Psoas muscle (tissue), 8 donors: ENCODE data around the gene PRR29. TPM values are rescaled to one million over a fixed set of nuclear protein-coding genes. Genes with fewer than 3 reads are reported as not detected.

ENCODE experiments used
- ATAC-seq, 4 donors: fragments of 200-7000 bp; cut with Tn5 transposase; one replicate each; pipeline ENCODE4 v1.9.1; 2020; ENCODE audit warnings: moderate library complexity in 3 of 4, mild to moderate bottlenecking in 2 of 4
- DNase-seq, 2 donors: peaks; one replicate each; pipeline ENCODE4 v3.0.0-alpha.2; 2020
- H3K27ac ChIP-seq: fragments of 200-600 bp; one replicate; pipeline ENCODE4 v1.8.0; 2022
- H3K27me3 ChIP-seq, 3 donors: fragments of 200-600 bp in 1 of 3; one replicate each; pipeline versions ENCODE4 v1.6.1 to v1.8.0; 2013 to 2022; ENCODE audit warnings: low read length in 2 of 3, mild to moderate bottlenecking in 2 of 3, moderate library complexity in 1 of 3; ENCODE audit not compliant: insufficient read depth in 3 of 3
- H3K36me3 ChIP-seq, 2 donors: fragments of 200-600 bp in 1 of 2; one replicate each; pipeline versions ENCODE4 v1.6.1 to v1.8.0; 2013 to 2022; ENCODE audit warnings: low read depth in 1 of 2, mild to moderate bottlenecking in 1 of 2, moderate library complexity in 1 of 2; ENCODE audit not compliant: insufficient read depth in 1 of 2
- H3K4me1 ChIP-seq: fragments of 200-600 bp; one replicate; pipeline ENCODE4 v1.8.0; 2022
- H3K4me3 ChIP-seq: fragments of 200-600 bp; one replicate; pipeline ENCODE4 v1.8.0; 2022; ENCODE audit warnings: mild to moderate bottlenecking
- H3K9me3 ChIP-seq: fragments of 200-600 bp; one replicate; pipeline ENCODE4 v1.8.0; 2022
- WGBS, 3 donors: extraction: QIAGEN DNeasy Blood & Tissue Kit; methylation state at CpG; one replicate each; pipeline versions ENCODE4 v1.1.6 to v1.1.7; 2013; 5-methylcytosine and 5-hydroxymethylcytosine counted together
- intact Hi-C, 2 donors: fragments of 100-400 bp; cut with DNase I; formaldehyde crosslinking; loops; one replicate each; pipeline versions ENCODE4 v1.11.0 to v1.14.2; 2022
- polyA plus RNA-seq, 3 donors: library from polyadenylated mRNA; stranded (reverse); fragments of 200-250 nt; gene quantifications; one replicate each; pipeline ENCODE4 v1.2.3, GENCODE V29; 2013
- total RNA-seq, 4 donors: library from RNA; stranded (reverse); fragmentation: NEBNext Ultra II Directional in 2 of 4; extraction: Animal tissue kit (Norgen Biotek cat#: 25700) in 2 of 4; gene quantifications; one replicate each; pipeline versions ENCODE4 v1.2.1 to v1.2.4, GENCODE V29; 2021 to 2023
- TF ChIP-seq, protein P1 (sequence below): fragments of 200-600 bp; IDR thresholded peaks from one replicate; pipeline ENCODE4 v1.8.0; 2022; ENCODE audit warnings: antibody characterized with exemption
- donor health status: healthy with polysubstance abuse.
- donor health status: DM: no; HTN: no; CAD: no; lungs with moderate emphysema.
- donor health status: Bipolar disorder and iron deficiency.
- donor health status: healthy.
- donor health status: DM: yes; HTN: yes; CAD: no.
- donor health status: DM: no; HTN: no; CAD: no.
- donor health status: DM: no; HTN: no; CAD: no.
- donor health status: DM: yes; HTN: yes; CAD: no.

The PRR29 gene
- total and polyA plus RNA-seq, 7 donors, result 0.09 to 0.47 (median 0.16) TPM; not detected in 1

DNA sequence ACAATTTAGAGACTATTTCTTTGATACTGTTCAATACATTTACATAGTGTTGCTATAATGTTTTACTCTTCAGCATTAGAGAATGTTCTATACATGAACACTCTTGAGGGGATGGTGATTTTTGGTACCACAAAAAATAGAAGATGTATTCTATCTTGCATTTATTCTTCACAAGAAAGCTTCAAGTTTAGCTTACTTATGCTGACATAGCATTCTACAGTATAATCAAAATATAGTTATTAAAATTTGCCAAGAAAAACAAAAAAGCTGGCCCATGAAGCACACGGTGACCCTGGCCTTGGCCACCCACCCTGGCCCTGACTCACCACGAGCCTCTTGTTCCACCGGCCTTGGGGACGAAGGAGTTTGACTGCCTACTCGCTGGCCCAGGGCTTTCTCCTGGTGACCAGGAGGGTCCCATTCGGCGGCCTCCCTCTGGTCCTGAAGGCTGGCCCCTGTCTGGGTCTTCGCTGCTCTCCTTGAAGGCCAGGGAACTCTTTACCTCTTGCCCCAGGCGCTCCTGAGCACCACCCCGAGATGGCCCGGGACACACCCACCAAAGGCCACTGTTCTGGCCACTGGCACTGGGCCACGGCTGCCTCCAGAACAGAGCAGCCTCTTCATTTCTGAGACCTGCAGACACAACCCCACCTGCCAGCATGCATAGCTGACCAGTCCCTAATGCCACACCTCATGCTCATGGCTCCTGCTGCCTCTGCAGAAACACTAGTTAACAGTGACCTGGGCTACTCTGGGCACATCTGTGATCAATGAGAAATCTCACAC is 44.7 kb downstream of the PRR29 start:
- Histone ChIP-seq H3K36me3 (peaks cover 0 to 63% of the 10 kb centered on the region in 2 donors), H3K27ac (no peak overlapping the region), H3K9me3 (no peaks in the 10 kb centered on the region), H3K4me1 (no peaks in the 10 kb centered on the region), H3K27me3 (no peaks in the 10 kb centered on the region), H3K4me3 (no peak overlapping the region)
- intact Hi-C loops, result loop anchor here in 1 of 2 donors (5.0 kb wide), 1 partner anchor 84 kb away; no protein-coding TSS in a partner anchor
- no peak for ATAC-seq
- 85 to 87% (median 85%) methylated on average over 12 of the region's 12 CpGs for WGBS, 3 donors
- no peak for DNase-seq
- TF ChIP-seq, protein P1, sequence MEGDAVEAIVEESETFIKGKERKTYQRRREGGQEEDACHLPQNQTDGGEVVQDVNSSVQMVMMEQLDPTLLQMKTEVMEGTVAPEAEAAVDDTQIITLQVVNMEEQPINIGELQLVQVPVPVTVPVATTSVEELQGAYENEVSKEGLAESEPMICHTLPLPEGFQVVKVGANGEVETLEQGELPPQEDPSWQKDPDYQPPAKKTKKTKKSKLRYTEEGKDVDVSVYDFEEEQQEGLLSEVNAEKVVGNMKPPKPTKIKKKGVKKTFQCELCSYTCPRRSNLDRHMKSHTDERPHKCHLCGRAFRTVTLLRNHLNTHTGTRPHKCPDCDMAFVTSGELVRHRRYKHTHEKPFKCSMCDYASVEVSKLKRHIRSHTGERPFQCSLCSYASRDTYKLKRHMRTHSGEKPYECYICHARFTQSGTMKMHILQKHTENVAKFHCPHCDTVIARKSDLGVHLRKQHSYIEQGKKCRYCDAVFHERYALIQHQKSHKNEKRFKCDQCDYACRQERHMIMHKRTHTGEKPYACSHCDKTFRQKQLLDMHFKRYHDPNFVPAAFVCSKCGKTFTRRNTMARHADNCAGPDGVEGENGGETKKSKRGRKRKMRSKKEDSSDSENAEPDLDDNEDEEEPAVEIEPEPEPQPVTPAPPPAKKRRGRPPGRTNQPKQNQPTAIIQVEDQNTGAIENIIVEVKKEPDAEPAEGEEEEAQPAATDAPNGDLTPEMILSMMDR, result no peak

DNA sequence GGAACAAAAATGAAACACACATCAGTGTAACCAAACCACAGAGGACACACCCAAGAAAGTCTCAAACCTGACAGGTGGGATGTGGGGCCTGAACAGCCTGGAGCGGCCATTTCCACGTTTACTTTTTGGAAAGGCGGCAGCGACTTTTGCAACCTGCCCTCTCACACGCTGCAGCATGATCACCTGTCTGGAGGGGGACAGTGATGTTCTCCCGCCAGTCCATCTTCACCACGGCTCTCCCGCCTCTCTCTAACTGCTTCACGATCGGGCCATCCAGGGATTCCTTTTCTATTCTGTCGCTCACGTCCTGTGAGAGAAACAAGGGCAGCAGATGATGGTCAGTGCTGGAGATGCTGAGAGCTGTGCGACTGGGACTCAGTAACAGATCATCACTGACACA is 47.0 kb downstream of the PRR29 start:
- intact Hi-C loops, result no loop called here
- no peak for ATAC-seq
- WGBS, 3 donors, result 88 to 89% (median 89%) methylated on average over 13 of the region's 13 CpGs
- no peak for DNase-seq
- Histone ChIP-seq H3K9me3 (no peaks in the 10 kb centered on the region), H3K27me3 (no peaks in the 10 kb centered on the region), H3K36me3 (peaks cover 0 to 86% of the 10 kb centered on the region in 2 donors), H3K27ac (no peak overlapping the region), H3K4me1 (no peaks in the 10 kb centered on the region), H3K4me3 (no peak overlapping the region)
- TF ChIP-seq, protein P1, result no peak

DNA sequence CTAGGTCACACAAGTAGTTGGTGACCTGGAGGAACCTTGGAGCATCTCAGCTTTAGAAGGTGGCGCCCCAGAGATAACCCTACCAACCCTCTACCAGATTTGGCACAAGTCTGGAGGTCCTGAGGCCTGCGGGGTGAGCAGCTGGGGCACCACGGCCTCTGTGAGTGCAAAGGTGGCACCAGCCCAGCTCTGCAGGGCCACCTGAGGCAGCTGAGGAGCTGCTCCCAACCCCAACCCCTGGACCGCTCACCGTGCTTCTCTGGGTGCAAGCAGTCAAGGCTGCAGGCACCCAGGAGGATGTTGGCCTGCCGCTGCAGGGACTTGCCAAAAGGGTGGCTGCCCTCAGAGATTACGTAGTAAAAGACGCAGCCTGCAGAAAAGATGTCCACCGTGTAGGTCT is 50.7 kb downstream of the PRR29 start:
- no peaks in the 10 kb centered on the region for H3K9me3 ChIP-seq
- H3K27me3 ChIP-seq, result no peaks in the 10 kb centered on the region
- no peak for DNase-seq
- no peak for ATAC-seq
- intact Hi-C loops, result no loop called here
- 88 to 95% (median 91%) methylated on average over 9 of the region's 9 CpGs for WGBS, 3 donors
- TF ChIP-seq, protein P1, result no peak
- H3K4me1 ChIP-seq, result no peaks in the 10 kb centered on the region
- no peak overlapping the region for H3K27ac ChIP-seq
- H3K36me3 ChIP-seq, result peaks cover 0 to 100% of the 10 kb centered on the region in 2 donors
- no peak overlapping the region for H3K4me3 ChIP-seq

DNA sequence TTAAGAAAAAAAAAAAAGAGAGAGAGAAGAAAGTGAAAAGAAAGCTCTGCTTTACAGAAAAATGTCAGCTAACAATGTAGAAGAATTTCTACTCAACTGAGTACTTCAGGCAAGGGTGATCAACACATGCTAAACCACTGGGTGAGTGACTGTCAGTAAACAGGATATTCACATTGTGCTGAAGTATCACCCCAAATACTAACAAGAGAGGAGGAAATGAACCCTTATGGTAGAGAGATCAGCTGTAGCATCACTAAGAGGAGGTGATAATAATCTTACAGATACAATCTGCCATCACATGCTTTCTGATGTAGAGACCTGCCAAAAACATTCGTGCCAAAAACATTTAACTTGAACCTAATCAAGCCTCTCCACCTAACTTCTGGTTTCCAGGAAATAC is 53.0 kb downstream of the PRR29 start:
- intact Hi-C loops, result no loop called here
- TF ChIP-seq, protein P1, result no peak
- Histone ChIP-seq H3K4me1 (no peaks in the 10 kb centered on the region), H3K27me3 (no peaks in the 10 kb centered on the region), H3K27ac (no peak overlapping the region), H3K4me3 (no peak overlapping the region), H3K9me3 (no peaks in the 10 kb centered on the region), H3K36me3 (peaks cover 0 to 98% of the 10 kb centered on the region in 2 donors)
- ATAC-seq (no peak), DNase-seq (no peak)
- WGBS, 3 donors, result 57 to 68% (median 64%) methylated on average over 1 of the region's 1 CpG
